Bronchial epithelial cell (primary cell): ENCODE measurements around the gene RPS6KB1. TPM values are rescaled to one million over a fixed set of nuclear protein-coding genes. Genes with fewer than 3 reads are reported as not detected.
"Not testable (repeated sequence)": the region's sequence is repeated elsewhere in the genome, so short reads cannot be mapped to it uniquely, and the experiment has no call there.

ENCODE experiments used
- DNase-seq: peaks from one replicate; pipeline ENCODE4 v3.0.0-alpha.2; 2010; ENCODE audit warnings: low read depth
- FAIRE-seq: peaks from 2 replicates; lab custom pipeline; 2011; peaks lifted over from hg19 to GRCh38; lab: Jason Lieb, UNC
- H3K27me3 ChIP-seq: 2 replicates; pipeline ENCODE4 v1.5.1; 2011; ENCODE audit warnings: low read length; ENCODE audit not compliant: control insufficient read depth, insufficient read depth
- H3K36me3 ChIP-seq: 2 replicates; pipeline ENCODE4 v1.5.1; 2011; ENCODE audit warnings: low read length; ENCODE audit not compliant: control insufficient read depth, insufficient read depth
- H3K4me3 ChIP-seq: 2 replicates; pipeline ENCODE4 v1.5.1; 2011; ENCODE audit warnings: mild to moderate bottlenecking, low read depth, low read length, control low read depth
- total RNA-seq: library from RNA; depleted of rRNA; stranded (reverse); fragments of >200 nt; gene quantifications from 2 replicates; pipeline ENCODE4 v1.2.1, GENCODE V29; 2014
- TF ChIP-seq, protein P1 (sequence below): IDR thresholded peaks from 2 replicates; pipeline ENCODE4 v1.5.1; 2011; ENCODE audit warnings: mild to moderate bottlenecking, moderate library complexity, low read length, control low read depth, inconsistent platforms; ENCODE audit not compliant: insufficient read depth, severe bottlenecking

The RPS6KB1 gene
- total RNA-seq, 1 donor from 2014 or later = 39.0 TPM

DNA sequence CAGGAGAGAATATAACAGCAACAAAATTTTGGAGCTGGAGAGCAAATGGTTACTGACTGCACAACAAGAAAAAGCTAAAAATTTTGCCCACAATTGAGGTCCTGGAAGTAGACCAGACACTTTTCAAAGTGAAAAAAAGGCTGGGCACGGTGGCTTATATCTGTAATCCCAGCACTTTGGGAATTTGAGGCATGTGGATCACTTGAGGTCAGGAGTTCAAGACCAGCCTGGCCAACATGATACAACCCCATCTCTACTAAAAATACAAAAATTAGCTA is 23.0 kb upstream of the RPS6KB1 start:
- Histone ChIP-seq H3K36me3 (no peaks in the 10 kb centered on the region), H3K4me3 (no peak overlapping the region), H3K27me3 (no peaks in the 10 kb centered on the region)
- TF ChIP-seq, protein P1, sequence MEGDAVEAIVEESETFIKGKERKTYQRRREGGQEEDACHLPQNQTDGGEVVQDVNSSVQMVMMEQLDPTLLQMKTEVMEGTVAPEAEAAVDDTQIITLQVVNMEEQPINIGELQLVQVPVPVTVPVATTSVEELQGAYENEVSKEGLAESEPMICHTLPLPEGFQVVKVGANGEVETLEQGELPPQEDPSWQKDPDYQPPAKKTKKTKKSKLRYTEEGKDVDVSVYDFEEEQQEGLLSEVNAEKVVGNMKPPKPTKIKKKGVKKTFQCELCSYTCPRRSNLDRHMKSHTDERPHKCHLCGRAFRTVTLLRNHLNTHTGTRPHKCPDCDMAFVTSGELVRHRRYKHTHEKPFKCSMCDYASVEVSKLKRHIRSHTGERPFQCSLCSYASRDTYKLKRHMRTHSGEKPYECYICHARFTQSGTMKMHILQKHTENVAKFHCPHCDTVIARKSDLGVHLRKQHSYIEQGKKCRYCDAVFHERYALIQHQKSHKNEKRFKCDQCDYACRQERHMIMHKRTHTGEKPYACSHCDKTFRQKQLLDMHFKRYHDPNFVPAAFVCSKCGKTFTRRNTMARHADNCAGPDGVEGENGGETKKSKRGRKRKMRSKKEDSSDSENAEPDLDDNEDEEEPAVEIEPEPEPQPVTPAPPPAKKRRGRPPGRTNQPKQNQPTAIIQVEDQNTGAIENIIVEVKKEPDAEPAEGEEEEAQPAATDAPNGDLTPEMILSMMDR = no peak
- DNase-seq (no peak), FAIRE-seq (no peak)

DNA sequence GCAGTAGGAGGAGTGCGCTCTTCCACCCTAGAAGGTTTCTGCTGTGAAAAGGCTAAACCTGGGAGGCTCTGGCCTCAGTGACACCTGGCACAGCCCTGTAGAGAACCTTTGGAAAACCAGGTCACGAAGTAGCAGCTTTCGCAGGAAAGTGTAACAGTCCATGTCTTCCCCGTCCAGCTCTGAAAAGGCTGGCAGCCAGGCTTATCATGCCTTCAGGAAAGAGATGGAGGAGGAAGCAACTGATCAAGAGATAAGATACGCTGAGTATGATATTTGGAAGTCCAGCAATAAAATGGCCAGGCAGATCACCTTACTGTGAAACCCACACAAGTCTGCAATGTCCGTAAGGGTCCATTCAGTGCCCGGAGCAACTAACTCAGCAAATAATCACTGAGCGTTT is 22.4 kb upstream of the RPS6KB1 start:
- FAIRE-seq = no peak
- H3K36me3 ChIP-seq = no peaks in the 10 kb centered on the region
- no peak overlapping the region for H3K4me3 ChIP-seq
- no peak for DNase-seq
- H3K27me3 ChIP-seq = no peaks in the 10 kb centered on the region
- TF ChIP-seq, protein P1 = no peak

DNA sequence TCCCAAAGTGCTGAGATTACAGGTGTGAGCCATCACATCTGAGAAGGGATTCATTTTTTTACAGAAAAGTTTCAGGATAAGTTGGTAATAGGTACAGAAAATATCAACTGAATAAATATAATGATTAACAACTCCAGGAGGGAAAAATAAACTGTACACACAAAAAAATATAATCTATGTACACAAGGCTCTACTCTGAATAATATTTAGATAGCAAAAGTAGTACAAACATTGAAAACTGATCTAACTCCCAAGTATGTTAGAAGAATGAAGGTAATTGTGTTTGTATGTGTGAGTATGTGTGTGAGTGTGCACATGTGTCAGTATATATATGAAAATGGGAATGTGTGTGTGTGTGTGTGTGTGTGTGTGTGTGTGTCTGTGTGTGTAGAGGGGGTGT is 20.6 kb upstream of the RPS6KB1 start:
- no peak overlapping the region for H3K4me3 ChIP-seq
- TF ChIP-seq, protein P1 = no peak
- DNase-seq (no peak), FAIRE-seq (no peak)
- H3K36me3 ChIP-seq = peaks cover 1% of the 10 kb centered on the region
- H3K27me3 ChIP-seq = no peaks in the 10 kb centered on the region

DNA sequence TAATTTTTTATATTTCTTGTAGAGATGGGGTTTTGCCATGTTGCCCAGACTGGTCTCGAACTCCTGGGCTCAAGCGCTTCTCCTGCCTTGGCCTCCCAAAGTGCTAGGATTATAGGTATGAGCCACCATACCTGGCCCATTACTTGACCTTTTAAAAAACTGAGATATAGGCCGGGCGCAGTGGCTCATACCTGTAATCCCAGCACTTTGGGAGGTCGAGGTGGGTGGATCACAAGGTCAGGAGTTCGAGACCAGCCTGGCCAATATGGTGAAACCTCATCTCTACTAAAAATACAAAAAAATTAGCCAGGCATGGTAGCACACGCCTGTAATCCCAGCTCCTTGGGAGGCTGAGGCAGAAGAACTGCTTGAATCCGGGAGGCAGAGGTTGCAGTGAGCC is 19.5 kb upstream of the RPS6KB1 start:
- not testable (repeated sequence) for H3K36me3 ChIP-seq, H3K27me3 ChIP-seq, FAIRE-seq, DNase-seq, H3K4me3 ChIP-seq

DNA sequence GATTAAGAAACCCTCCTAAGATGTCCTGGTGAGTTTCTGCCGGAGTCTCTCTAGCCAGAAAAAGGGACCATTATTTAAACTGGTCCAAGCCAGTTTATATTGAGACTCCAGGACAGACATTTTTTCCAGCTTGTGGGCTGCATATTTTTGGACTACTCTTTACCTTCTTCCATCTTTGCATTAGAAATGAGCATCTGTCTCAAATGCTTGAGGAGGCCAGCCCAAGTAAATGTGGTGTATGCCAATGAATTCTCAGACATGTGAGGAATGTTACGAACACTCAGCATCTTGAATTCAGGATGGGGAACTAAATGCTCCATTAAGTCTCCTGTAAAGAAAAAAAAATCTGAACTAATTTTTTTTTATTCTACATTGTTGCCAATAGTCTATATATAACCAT is 18.5 kb upstream of the RPS6KB1 start:
- no peaks in the 10 kb centered on the region for H3K27me3 ChIP-seq
- TF ChIP-seq, protein P1 = no peak
- no peak overlapping the region for H3K4me3 ChIP-seq
- FAIRE-seq (no peak), DNase-seq (no peak)
- H3K36me3 ChIP-seq = peaks cover 1% of the 10 kb centered on the region

DNA sequence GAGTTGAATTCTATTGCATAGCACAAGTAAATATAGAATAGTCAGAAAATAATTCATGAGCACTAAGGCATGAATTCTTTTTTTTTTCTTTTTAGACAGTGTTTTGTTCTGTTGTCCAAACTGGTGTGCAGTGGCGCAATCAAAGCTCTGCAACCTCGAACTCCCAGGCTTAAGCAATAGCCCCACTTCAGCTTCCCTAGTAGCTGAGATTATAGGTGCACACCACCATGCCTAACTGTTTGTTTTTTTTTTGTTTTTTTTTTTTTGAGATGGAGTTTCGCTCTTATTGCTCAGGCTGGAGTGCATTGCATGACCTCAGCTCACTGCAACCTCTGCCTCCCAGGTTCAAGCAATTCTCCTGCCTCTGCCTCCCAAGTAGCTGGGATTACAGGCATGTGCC is 16.8 kb upstream of the RPS6KB1 start:
- no peak overlapping the region for H3K4me3 ChIP-seq
- H3K36me3 ChIP-seq = peaks cover 1% of the 10 kb centered on the region
- FAIRE-seq (no peak), DNase-seq (no peak)
- H3K27me3 ChIP-seq = no peaks in the 10 kb centered on the region
- TF ChIP-seq, protein P1 = no peak

DNA sequence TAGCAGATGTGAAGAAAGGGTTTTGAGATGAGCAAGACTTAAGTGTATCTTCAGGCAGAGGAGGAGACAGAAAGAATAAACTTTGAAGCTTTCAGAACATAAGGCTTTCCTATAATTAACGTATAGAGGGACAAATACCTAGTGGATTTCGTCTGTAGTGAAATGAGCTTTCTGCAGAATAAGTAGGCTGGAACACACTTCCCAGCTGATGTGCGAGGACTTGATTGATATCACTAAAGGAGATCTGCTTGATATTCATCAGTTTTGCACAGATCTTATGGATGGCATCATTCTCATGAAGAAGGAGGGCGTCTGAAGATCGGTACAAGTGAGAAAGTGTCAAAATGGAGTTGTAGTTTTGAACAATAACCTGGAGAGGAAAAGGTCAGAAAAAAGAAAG is 15.0 kb upstream of the RPS6KB1 start:
- no peak for FAIRE-seq
- TF ChIP-seq, protein P1 = no peak

More for the DNA sequence above, 15.0 kb upstream of the RPS6KB1 start:
- no peaks in the 10 kb centered on the region for H3K27me3 ChIP-seq
- H3K4me3 ChIP-seq = no peak overlapping the region
- H3K36me3 ChIP-seq = peaks cover 1% of the 10 kb centered on the region
- DNase-seq = no peak
